ENCODE measurements around the gene RRP1. TPM values are rescaled to one million over a fixed set of nuclear protein-coding genes. Genes with fewer than 3 reads are reported as not detected.

RRP1 gene
- total and polyA plus RNA-seq, 9 donors: 8.5 to 29.3 (median 22.6) TPM

DNA sequence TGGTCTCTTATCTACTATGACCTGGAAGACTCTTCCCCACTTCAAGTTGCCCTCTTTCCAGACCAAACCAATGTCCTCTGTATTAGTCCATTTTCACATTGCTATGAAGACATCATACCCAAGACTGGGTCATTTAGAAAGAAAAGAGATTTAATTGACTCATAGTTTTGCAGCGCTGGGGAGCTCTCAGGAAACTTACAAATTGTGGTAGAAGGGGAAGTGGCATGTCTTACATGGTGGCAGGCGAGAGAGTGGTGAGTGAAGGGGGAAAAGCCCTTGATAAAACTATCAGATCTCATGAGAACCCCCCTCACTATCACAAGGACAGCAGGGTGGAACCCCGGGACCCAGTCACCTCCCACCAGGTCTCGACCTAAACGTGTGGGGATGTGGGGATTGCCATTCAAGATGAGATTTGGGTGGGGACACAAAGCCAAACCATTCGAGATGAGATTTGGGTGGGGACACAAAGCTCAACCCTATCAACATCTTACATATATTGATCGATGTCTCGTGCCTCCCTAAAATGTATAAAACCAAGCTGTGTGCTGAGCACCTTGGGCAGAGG lies 61.4 kb downstream of the RRP1 start:
- intact Hi-C loops (cut with DNase I): no loop called here
- Histone ChIP-seq H3K27me3 (no peaks in the 10 kb centered on the region), H3K27ac (no peak overlapping the region), H3K9me3 (no peaks in the 10 kb centered on the region), H3K4me3 (no peak overlapping the region), H3K36me3 (no peaks in the 10 kb centered on the region), H3K4me1 (ENCODE audit: insufficient read depth) (no peaks in the 10 kb centered on the region)
- no peak for DNase-seq
- WGBS, 3 donors: 79 to 88% (median 88%) methylated on average over 8 of the region's 8 CpGs
- TF ChIP-seq, protein P1, sequence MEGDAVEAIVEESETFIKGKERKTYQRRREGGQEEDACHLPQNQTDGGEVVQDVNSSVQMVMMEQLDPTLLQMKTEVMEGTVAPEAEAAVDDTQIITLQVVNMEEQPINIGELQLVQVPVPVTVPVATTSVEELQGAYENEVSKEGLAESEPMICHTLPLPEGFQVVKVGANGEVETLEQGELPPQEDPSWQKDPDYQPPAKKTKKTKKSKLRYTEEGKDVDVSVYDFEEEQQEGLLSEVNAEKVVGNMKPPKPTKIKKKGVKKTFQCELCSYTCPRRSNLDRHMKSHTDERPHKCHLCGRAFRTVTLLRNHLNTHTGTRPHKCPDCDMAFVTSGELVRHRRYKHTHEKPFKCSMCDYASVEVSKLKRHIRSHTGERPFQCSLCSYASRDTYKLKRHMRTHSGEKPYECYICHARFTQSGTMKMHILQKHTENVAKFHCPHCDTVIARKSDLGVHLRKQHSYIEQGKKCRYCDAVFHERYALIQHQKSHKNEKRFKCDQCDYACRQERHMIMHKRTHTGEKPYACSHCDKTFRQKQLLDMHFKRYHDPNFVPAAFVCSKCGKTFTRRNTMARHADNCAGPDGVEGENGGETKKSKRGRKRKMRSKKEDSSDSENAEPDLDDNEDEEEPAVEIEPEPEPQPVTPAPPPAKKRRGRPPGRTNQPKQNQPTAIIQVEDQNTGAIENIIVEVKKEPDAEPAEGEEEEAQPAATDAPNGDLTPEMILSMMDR (IDR thresholded peaks at IDR 0.05): no peak
- no peak for TF ChIP-seq EP300 (IDR thresholded peaks at IDR 0.05)

DNA sequence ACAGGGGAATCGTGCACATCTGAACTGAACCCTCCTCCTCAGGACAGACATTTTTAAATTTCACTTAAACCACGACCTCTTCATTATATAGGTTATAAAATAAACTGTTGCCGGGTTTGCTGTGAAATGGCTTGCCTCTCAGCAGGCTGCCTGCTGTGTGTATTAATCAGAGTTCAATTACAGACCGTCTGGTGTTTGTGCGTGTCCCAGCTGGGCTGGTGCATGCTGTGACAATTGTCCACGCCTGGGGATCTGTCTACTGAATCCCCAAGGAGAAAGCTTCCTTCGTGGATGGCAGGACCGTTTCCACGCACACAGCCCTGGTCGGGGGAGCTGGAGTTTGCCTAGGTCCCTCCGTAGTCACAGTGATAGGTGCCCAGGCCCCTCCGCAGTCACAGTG lies 62.2 kb downstream of the RRP1 start:
- H3K27ac ChIP-seq: no peak overlapping the region
- no peaks in the 10 kb centered on the region for H3K36me3 ChIP-seq
- peak in 1 of 5 donors; percentile 14 for DNase-seq
- H3K27me3 ChIP-seq: no peaks in the 10 kb centered on the region
- intact Hi-C loops (cut with DNase I): no loop called here
- H3K4me1 ChIP-seq (ENCODE audit: insufficient read depth): no peaks in the 10 kb centered on the region
- 75 to 84% (median 77%) methylated on average over 12 of the region's 12 CpGs for WGBS, 3 donors
- no peak for TF ChIP-seq EP300 (IDR thresholded peaks at IDR 0.05)
- TF ChIP-seq POLR2A (IDR thresholded peaks at IDR 0.05): no peak
- TF ChIP-seq, protein P1 (IDR thresholded peaks at IDR 0.05): no peak
- no peaks in the 10 kb centered on the region for H3K9me3 ChIP-seq
- H3K4me3 ChIP-seq: no peak overlapping the region

DNA sequence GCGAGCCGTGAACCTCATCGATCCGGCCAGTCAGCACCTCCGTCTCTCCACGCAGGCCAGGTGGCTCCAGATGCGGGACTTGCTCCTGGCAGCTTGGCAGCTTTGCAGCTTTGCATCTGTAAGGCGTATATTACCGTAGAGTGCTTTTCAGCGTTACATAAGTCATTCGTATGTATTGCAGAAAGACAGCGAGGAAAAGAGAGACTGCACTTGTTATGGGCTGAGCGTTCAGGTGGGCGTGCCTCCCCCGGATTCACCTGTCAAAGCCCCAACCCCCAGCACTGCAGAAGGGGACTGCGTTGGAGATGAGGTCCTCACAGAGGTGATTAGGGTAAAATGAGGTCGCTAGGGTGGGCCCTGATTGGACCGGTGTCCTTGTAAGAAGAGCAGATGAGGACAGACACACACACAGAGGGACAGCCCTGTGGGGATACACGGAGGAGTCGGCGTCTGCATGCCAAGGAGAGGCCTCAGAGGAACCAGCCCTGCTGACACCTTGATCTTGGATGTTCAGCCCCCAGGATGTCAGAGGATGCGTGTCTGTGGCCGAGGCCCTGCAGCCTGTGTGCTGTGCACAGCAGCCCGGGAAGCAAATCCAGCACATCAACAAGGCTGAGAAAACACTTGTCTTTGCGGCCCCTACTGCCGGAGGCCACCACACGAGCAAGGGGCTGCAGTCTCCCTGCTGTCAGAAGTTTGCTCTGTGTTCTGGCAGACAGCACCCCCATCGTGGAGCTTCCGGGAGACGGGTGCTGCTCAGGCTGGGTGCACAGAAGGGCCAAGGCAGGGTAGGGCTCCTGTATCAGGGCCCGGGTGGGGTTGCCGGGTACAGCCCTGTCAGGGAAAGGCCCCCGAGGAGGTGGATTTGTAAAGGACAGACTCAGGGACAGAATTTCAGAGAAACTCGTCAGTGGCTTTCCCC lies 64.7 kb downstream of the RRP1 start:
- 77 to 81% (median 79%) methylated on average over 34 of the region's 34 CpGs for WGBS, 3 donors
- Histone ChIP-seq H3K27ac (no peak overlapping the region), H3K4me3 (no peak overlapping the region), H3K9me3 (no peaks in the 10 kb centered on the region), H3K4me1 (ENCODE audit: insufficient read depth) (no peaks in the 10 kb centered on the region), H3K27me3 (no peaks in the 10 kb centered on the region), H3K36me3 (no peaks in the 10 kb centered on the region)
- DNase-seq: peak in 1 of 5 donors; percentile 10
- intact Hi-C loops (cut with DNase I): no loop called here
- TF ChIP-seq, protein P1 (IDR thresholded peaks at IDR 0.05): no peak
- TF ChIP-seq POLR2A (IDR thresholded peaks at IDR 0.05) (no peak), EP300 (IDR thresholded peaks at IDR 0.05) (no peak)

Small RNA genes lying within 50 kb of the gene (small RNA-seq; reads per million reads assigned to genes)
- gene AP001052.1: not detected

Other genes with a start within 250 kb of the RRP1 start
- 1 to 10 TPM in 5 of 7 donors, under 1 TPM in 2; 0.69 to 2.9 (median 1.5) TPM for gene HSF2BP, start 130.1 kb upstream of the RRP1 start, total RNA-seq
- under 1 TPM; 0.58 to 0.68 TPM for gene HSF2BP, start 130.1 kb upstream of the RRP1 start, polyA plus RNA-seq
- 10 to 100 TPM; 17.3 to 31.8 (median 29.0) TPM for gene RRP1B, start 130.0 kb upstream of the RRP1 start, total RNA-seq
- gene RRP1B, start 130.0 kb upstream of the RRP1 start, polyA plus RNA-seq: 10 to 100 TPM; 11.3 to 19.8 TPM
- gene PDXK, start 70.4 kb upstream of the RRP1 start, total RNA-seq: 100 to 1,000 TPM in 3 of 7 donors, 10 to 100 TPM in 4; 21.6 to 125 (median 93.3) TPM
- 10 to 100 TPM; 19.9 to 36.0 TPM for gene PDXK, start 70.4 kb upstream of the RRP1 start, polyA plus RNA-seq
- 10 to 100 TPM in 6 of 7 donors, 1 to 10 TPM in 1; 7.2 to 58.2 (median 37.4) TPM for gene CSTB, start 13.3 kb upstream of the RRP1 start, total RNA-seq
- gene CSTB, start 13.3 kb upstream of the RRP1 start, polyA plus RNA-seq: 10 to 100 TPM; 36.5 to 81.8 TPM
- 10 to 100 TPM; 14.2 to 42.1 (median 34.5) TPM for gene AGPAT3, start 75.6 kb downstream of the RRP1 start, total RNA-seq
- gene AGPAT3, start 75.6 kb downstream of the RRP1 start, polyA plus RNA-seq: 10 to 100 TPM; 11.6 to 21.8 TPM
- gene TRAPPC10, start 222.7 kb downstream of the RRP1 start, total RNA-seq: 10 to 100 TPM; 11.1 to 30.1 (median 23.1) TPM
- gene TRAPPC10, start 222.7 kb downstream of the RRP1 start, polyA plus RNA-seq: 10 to 100 TPM in 1 of 2 donors, 1 to 10 TPM in 1; 7.9 to 17.0 TPM